Activated T-helper 1 cell treated with Interleukin-2 at 50 U/mL for 16 hours (primary cell): Measurements from ENCODE around the gene TRIM6.
"Not testable (repeated sequence)": the region's sequence is repeated elsewhere in the genome, so short reads cannot be mapped to it uniquely, and the experiment has no call there.

Source experiments
- DNase-seq: peaks from one replicate; pipeline ENCODE4 v3.0.0-alpha.2; 2020; ENCODE audit warnings: low read depth

The TRIM6 gene

DNA sequence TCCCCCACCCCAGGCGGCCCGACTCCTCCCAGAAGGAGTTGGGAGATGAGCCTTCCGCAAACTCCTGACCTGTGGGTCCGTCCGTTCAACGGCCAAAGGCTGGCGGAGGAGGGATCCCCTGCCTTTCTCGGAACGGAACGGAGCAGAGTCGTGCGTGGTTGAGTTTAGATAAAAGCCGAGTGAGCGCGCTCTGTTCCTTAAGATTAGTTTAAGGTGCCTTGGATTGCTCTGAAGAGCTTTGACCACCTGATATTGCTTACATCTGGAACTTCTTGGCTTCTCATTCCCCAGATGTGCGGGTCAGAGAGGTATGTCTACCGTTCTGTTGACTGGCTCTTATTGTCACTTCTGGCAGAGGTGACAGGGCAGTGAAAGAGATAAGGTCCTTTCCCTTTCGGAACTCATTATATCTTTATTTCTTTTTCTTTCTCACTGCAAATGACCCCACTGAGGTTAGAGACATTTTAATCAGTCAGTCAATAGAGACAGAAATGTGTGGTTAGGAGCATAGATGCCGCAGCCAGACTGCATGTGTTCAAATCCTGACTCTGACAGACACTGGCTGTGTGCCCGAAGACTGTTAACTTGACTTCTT lies at the start of gene TRIM6:
Gene TRIM6 (plus strand): TSS at position 31 of the 595 bp plus-strand sequence. CDS start 261 bp downstream, at position 292.
- DNase-seq = no peak

GRCh38 chr11:5547982-5548381 lies 48.5 kb upstream of the TRIM6 start:
- no peak for DNase-seq

- no peak for DNase-seq
These were observed 48.0 kb upstream of the TRIM6 start, which contains the start of gene OR52H1 for GRCh38 chr11:5548440-5548839. Gene OR52H1, minus strand, starts transcription at chr11:5548540. Its CDS starts 3,035 bp downstream, at chr11:5545505.

DNA sequence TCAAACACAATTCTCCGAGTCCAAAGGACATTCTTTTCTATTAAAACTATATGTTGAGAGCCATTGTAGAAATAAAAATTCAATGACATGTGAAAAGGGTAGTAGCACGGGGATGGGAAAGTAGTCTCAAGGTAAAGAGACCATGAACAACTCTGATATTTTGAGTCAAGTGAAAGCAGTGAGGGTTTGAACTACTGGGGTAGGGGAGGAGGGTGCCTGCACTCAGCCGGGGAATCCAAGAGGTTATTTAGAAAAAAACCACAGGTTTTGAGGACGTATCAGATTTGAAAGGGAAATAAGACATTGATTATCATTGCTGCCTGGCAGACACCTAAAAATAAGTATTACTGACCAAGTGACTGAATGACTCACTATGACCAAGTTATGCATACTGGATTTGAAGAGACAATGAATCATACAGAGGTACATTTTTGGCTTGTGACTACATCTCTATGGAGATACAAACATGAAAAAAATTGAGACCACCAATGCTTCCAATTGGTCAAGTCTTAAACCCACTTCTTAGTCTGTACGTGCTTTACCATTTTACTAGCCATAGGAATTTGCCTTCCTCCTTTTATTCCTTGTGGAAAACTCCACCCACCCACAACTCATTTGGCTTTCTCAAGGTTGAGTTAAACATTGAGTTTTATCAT lies 45.9 kb upstream of the TRIM6 start:
- DNase-seq = no peak

GRCh38 chr11:5553343-5553742 lies 43.1 kb upstream of the TRIM6 start:
- no peak for DNase-seq

DNA sequence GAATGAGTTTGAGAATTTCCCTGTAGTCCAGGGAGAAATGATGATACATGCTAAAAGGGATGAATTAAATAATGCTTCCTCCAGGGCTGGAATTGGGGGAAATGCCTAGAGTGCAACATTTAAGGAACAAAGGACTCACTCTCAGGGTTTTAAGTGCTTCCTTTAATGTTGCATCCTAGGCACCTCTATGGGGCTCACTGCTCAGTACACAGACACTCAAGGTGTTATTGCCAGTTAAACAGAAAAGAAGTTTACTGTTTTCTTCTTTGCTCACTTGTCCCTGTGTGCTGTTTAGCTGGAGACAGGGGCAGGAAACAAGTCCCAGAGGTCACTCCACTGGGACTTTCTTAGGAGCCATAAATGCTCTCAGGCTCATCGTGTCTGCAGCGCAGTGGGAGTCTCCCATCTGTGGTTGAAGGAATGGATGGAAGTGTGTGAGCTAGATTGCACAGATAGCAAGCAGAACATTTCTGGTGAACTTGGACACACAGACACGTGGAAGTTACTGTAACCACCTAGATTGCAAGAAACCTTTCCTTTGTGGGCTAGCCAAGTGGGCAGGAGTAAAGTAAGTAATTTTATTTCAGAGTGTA lies 39.7 kb upstream of the TRIM6 start:
- DNase-seq = no peak

DNA sequence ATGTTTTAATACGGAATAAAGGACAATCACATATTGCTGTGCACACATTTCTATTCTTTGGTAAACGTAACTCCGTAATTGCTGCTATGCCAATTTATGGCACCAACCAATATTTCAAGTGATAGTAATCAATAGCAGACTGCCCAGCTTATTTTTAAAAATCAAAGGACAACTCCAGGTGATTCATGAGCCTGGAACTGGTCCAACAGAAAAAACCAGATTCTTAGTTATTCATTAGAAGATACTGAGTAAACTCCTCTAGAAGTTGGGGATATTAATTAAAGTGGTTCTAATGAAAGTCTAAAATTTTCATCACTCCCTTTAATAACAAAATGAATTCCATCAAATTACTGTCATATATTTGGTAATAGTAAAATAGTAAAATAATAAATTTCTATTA lies 38.7 kb upstream of the TRIM6 start:
- DNase-seq = no peak

- no peak for DNase-seq
These were observed 32.0 kb upstream of the TRIM6 start for GRCh38 chr11:5564259-5565019.

- no peak for DNase-seq
These were observed 21.8 kb upstream of the TRIM6 start for GRCh38 chr11:5574654-5575053.

- DNase-seq = no peak
These were observed 21.3 kb upstream of the TRIM6 start for GRCh38 chr11:5575152-5575551.

GRCh38 chr11:5577101-5577500 lies 19.3 kb upstream of the TRIM6 start:
- no peak for DNase-seq

GRCh38 chr11:5580577-5580976 lies 15.9 kb upstream of the TRIM6 start, which contains the start of gene OR52B6:
Gene OR52B6, plus strand, starts transcription at chr11:5580877. Its CDS starts 0 bp downstream, at chr11:5580877.
- DNase-seq = no peak

- no peak for DNase-seq
These were observed 15.4 kb upstream of the TRIM6 start for GRCh38 chr11:5581014-5581413.

- DNase-seq = not testable (repeated sequence)
These were observed 12.0 kb upstream of the TRIM6 start for GRCh38 chr11:5584458-5584857.

DNA sequence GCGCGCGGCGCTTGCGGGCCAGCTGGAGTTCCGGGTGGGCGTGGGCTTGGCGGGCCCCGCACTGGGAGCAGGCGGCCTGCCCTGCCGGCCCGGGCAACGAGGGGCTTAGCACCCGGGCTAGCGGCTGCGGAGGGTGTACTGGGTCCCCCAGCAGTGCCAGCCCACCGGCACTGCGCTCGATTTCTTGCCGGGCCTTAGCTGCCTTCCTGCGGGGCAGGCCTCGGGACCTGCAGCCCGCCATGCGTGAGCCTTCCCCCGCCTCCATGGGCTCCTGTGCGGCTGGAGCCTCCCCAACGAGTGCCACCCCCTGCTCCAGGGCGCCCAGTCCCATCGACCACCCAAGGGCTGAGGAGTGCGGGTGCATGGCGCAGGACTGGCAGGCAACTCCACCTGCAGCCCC lies 6.5 kb upstream of the TRIM6 start:
- not testable (repeated sequence) for DNase-seq

DNA sequence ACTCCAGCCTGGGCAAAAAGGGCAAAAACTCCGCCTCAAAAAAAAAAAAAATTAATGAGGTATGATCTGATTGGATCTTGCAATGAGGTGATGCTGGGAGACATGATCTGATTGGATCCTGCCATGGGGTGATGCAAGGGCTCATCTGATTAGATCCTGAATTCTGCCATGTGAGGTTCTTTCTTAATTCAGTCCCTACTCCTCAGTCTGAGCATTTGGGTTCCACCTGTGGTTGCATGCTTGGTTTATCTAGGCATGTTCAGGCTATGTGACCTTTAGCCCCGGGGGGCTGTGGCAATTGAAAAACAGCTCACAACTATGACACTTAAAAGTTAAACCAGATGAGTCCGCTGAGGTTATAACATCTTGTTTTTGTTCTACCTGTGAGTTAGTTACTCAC lies 4.8 kb upstream of the TRIM6 start:
- no peak for DNase-seq

GRCh38 chr11:5592615-5593014 lies 3.8 kb upstream of the TRIM6 start:
- no peak for DNase-seq

DNA sequence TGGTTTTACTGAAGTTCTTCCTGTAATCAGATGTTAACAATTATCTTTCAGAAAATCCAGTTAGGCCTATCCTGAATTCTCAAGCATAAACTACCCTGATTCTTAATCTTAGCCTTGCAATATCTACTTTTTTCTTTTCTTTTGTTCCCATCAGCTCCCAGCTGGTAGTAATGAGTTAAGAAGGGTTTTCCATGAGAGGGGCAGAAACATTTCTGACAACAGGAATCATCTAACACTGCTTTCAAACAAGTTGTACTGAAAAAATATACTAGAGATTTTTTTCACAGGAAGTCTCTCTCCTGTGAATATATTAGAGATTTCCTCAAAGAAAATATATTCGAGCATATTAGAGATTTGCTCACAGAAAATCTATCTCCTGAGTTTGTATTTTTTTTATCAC lies 3.3 kb upstream of the TRIM6 start:
- DNase-seq = no peak

GRCh38 chr11:5597953-5598352 lies 1.5 kb downstream of the TRIM6 start:
- no peak for DNase-seq

GRCh38 chr11:5600374-5600851 lies 4.0 kb downstream of the TRIM6 start:
- peak; percentile 23 for DNase-seq

DNA sequence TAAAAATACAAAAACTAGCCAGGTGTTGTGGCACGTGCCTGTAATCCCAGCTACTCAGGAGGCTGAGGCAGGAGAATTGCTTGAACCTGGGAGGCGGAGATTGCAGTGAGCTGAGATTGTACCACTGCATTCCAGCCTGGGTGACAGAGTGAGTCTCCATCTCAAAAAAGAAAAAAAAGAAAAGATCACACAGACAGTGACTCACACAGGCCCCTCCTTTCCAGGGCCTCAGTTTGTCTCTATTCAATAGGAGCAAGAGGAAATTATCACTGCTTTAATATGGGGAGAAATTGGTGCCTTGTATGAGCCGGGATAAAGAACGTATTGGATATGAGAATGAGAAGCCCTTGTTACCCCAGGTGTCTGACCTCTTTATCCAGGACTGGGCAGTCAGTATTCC lies 6.4 kb downstream of the TRIM6 start:
- not testable (repeated sequence) for DNase-seq

DNA sequence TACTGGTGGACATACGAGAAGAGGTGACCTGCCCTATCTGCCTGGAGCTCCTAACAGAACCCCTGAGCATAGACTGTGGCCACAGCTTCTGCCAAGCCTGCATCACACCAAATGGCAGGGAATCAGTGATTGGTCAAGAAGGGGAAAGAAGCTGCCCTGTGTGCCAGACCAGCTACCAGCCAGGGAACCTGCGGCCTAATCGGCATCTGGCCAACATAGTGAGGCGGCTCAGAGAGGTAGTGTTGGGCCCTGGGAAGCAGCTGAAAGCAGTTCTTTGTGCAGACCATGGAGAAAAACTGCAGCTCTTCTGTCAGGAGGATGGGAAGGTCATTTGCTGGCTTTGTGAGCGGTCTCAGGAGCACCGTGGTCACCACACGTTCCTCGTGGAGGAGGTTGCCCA lies 6.9 kb downstream of the TRIM6 start:
- DNase-seq = no peak

DNA sequence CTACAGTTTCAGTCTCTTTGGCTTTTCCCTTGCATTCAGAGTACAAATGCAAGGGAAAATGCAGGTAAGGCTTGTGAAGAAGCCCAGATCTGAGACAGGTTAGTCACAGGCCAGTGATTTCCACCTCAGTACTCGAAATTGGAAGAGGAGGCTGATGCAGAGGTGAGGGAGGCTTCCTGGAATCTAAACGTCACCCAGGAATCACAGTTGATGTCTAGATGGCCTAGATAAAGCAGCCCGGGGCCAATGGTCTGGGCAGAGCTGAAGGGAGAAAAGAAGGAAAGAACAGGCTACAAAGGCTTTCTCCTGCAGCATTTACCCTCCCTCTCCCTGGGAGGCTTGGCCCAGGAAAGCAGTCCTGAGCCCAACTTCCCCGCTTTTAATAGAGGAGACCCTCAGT lies 8.5 kb downstream of the TRIM6 start:
- DNase-seq = no peak
